T-helper 1 cell treated with Interleukin-12 subunit alpha and Interleukin-12 subunit beta and Interleukin-4 antibody, amounts not matched to agents 30 μg/mL and 1 μg/mL, for 36 hours (primary cell): ENCODE data around the gene ATXN8OS.

Experiments used
- H3K27ac Mint-ChIP-seq: one replicate; pipeline ENCODE4 v1.8.0; 2021; ENCODE audit warnings: mild to moderate bottlenecking, mixed read lengths
- H3K27me3 Mint-ChIP-seq: one replicate; pipeline ENCODE4 v1.8.0; 2021; ENCODE audit warnings: low read depth, mixed read lengths
- H3K36me3 Mint-ChIP-seq: one replicate; pipeline ENCODE4 v1.8.0; 2021; ENCODE audit warnings: low read depth, mixed read lengths
- H3K4me1 Mint-ChIP-seq: one replicate; pipeline ENCODE4 v1.8.0; 2021; ENCODE audit warnings: low read depth, mixed read lengths
- H3K4me3 Mint-ChIP-seq: one replicate; pipeline ENCODE4 v1.8.0; 2021; ENCODE audit warnings: mild to moderate bottlenecking, moderate library complexity, mixed read lengths
- H3K9me3 Mint-ChIP-seq: one replicate; pipeline ENCODE4 v1.8.0; 2021; ENCODE audit warnings: mixed read lengths

The ATXN8OS gene

DNA sequence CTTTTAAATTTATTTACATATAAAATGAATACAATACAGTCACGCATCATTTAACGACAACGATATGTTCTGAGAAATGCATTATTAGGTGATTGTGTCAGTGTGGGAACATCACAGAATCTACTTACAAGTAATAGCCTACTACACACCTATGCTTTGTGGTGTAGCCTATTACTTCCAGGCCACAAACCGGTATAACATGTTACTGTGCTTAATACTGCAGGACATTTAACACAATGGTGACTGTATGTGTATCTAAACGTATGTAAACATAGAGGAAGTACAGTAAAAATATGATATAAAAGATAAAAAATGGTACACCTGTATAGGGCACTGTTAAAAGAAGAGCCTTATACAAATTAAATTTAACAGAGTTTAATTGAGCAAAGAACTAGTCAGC lies 63.1 kb downstream of the ATXN8OS start:
- no peaks in the 10 kb centered on the region for H3K36me3 Mint-ChIP-seq
- no peaks in the 10 kb centered on the region for H3K4me1 Mint-ChIP-seq
- no peak overlapping the region for H3K27ac Mint-ChIP-seq
- H3K4me3 Mint-ChIP-seq = no peak overlapping the region
- peaks cover 22% of the 10 kb centered on the region for H3K9me3 Mint-ChIP-seq
- H3K27me3 Mint-ChIP-seq = no peaks in the 10 kb centered on the region

DNA sequence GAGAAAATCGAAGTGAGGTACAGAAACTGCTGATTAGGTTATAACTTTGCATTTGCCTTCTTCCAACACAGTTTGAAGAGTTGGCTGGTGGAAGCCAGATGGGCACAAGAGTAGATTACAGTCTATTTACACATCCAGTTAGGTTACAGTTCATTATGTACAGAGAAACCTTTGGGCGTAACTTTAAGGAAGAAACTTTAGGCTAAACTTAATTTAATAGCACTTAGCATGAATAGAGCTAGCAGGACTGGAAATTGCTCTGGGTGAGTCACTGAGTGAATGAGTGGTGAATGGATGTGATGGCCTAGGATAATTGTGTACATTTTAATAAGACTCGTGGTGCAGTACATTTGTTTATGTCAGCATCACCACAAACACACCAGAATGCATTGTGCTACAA lies 63.5 kb downstream of the ATXN8OS start:
- Mint-ChIP-seq H3K27ac (no peak overlapping the region), H3K36me3 (no peaks in the 10 kb centered on the region), H3K4me3 (no peak overlapping the region)

DNA sequence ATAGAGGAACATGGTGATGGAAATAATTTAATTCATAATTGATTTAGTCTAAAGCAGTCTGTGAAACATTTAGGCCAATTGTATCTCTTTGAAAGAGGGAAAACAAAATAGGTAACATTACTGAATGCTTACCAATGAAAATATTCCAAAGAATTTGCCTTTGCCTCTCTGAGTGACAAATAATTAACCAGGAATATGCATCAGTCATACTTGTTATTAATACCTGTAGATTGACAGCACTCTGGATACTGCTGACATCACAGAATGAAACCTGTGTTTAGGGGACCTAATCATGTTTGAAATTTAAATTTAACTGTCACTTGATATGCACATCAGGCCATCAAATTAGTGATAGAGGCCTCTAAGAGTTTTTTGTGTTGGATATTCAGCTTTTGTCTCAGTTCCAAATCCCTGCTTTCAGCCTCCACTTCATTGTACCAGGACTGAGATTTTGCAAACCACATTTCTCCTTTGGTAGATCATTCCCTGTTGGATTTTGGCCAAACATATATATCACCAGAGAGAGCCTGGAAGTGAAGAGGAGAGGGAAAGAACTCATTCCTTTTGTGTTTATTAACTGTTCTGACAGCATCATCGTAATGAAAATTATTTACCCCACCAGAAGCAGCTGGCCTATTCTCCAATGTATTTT lies 65.4 kb downstream of the ATXN8OS start:
- Mint-ChIP-seq H3K36me3 (no peaks in the 10 kb centered on the region), H3K27ac (no peak overlapping the region), H3K4me1 (no peaks in the 10 kb centered on the region), H3K4me3 (no peak overlapping the region), H3K27me3 (no peaks in the 10 kb centered on the region), H3K9me3 (peaks cover 26% of the 10 kb centered on the region)

More for the DNA sequence above, 63.5 kb downstream of the ATXN8OS start:
- Mint-ChIP-seq H3K27me3 (no peaks in the 10 kb centered on the region), H3K4me1 (no peaks in the 10 kb centered on the region), H3K9me3 (peaks cover 22% of the 10 kb centered on the region)

DNA sequence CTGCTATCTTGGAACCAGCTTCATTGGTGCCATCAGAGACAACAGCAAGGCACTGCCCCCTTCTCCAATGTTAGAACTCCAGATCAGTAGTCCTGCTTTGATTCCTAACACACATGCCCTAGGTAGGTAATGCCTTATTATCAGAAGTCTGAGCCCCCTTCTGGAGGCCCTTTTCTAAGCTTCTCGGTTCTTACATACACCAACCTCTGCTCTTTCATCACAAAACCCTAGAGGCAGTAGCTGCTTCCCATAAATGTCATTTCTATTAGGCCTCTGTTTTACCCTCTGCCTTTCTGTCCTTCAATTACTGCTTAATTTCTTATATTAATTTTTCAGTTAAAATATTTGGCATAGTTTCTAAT lies 66.0 kb downstream of the ATXN8OS start:
- Mint-ChIP-seq H3K4me3 (no peak overlapping the region), H3K36me3 (no peaks in the 10 kb centered on the region), H3K9me3 (peaks cover 23% of the 10 kb centered on the region), H3K27ac (no peak overlapping the region), H3K4me1 (no peaks in the 10 kb centered on the region), H3K27me3 (no peaks in the 10 kb centered on the region)

DNA sequence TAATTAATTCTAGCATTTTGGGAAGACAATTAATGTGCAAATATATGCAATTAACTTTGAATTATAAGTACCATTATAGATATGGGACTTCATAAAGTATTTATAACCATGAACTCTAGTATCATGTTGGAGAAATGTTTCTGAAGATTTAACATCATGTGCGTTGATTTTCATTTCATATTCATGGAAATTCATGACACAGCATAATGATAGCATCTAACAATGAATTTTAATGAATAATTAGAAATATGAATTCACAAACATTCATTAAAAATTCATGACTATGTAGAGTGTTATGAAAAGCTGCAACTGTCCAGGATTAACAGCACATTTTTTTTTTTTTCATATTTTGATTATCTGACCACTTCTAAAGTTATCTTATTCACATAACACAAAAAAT lies 70.7 kb downstream of the ATXN8OS start:
- Mint-ChIP-seq H3K4me1 (no peaks in the 10 kb centered on the region), H3K27me3 (no peaks in the 10 kb centered on the region), H3K9me3 (peaks cover 15% of the 10 kb centered on the region), H3K36me3 (no peaks in the 10 kb centered on the region), H3K4me3 (no peak overlapping the region), H3K27ac (no peak overlapping the region)
